ENCODE data around the gene UBE2D1. TPM values are rescaled to one million over a fixed set of nuclear protein-coding genes. Genes with fewer than 3 reads are reported as not detected.

UBE2D1 gene
- total and polyA plus RNA-seq, 9 of the 15 experiments (the other 6 are each of a cell fraction or from before 2014, with no cell fraction given): 4.1 to 24.4 (median 12.3) TPM

DNA sequence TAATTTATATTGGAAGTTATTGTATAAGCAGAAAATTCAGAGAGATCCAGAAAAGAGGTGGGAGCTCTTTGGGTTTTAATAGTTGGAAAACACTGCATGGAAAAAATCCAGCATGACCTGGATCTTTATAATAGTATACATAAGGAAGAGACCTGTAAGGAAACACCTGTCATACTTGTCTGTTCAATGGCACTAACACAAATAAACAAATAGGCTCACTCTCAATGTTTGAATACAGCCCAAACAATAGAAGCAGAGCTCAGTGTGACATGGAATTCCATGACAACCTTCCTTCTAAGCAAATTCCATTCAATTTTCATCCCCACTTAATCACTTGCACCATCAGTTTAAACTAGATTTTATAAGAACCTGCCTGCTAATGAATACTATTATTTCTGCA lies 34.1 kb upstream of the UBE2D1 start (continued):
- TF ChIP-seq ATF3 (IDR thresholded peaks at IDR 0.05) (no peak), ATF3 (CRISPR knock-in tag; conservative IDR thresholded peaks at IDR 0.05) (no peak), SNRNP70 (optimal IDR thresholded peaks at IDR 0.05; ENCODE audit: low read depth, low read length) (no peak), CHD7 (IDR thresholded peaks at IDR 0.05; ENCODE audit: low read depth, low read length) (no peak), SIX5 (IDR thresholded peaks at IDR 0.05; ENCODE audit: borderline replicate concordance in 1 of 2, insufficient read depth in 1 of 2, low read depth in 1 of 2, low read length in 2 of 2) (no peak), NEUROD1 (IDR thresholded peaks at IDR 0.05; ENCODE audit: borderline replicate concordance, low read depth, low read length, partially characterized antibody) (no peak)

Measured in K562 (cell line).